ENCODE measurements around the gene TLN1. TPM values are rescaled to one million over a fixed set of nuclear protein-coding genes. Genes with fewer than 3 reads are reported as not detected.

Gene TLN1
- total RNA-seq, 1 experiment from 2014 or later, result 109 TPM

- TF ChIP-seq, protein P1, sequence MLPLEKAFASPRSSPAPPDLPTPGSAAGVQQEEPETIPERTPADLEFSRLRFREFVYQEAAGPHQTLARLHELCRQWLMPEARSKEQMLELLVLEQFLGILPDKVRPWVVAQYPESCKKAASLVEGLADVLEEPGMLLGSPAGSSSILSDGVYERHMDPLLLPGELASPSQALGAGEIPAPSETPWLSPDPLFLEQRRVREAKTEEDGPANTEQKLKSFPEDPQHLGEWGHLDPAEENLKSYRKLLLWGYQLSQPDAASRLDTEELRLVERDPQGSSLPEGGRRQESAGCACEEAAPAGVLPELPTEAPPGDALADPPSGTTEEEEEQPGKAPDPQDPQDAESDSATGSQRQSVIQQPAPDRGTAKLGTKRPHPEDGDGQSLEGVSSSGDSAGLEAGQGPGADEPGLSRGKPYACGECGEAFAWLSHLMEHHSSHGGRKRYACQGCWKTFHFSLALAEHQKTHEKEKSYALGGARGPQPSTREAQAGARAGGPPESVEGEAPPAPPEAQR (CRISPR knock-in tag; IDR thresholded peaks at IDR 0.05), result no peak
- no peak for TF ChIP-seq ARID4B (CRISPR knock-in tag; IDR thresholded peaks at IDR 0.05; ENCODE audit: borderline replicate concordance)
- TF ChIP-seq MXD4 (CRISPR knock-in tag; IDR thresholded peaks at IDR 0.05; ENCODE audit: borderline replicate concordance), result no peak
- no peak for TF ChIP-seq ZNF396 (CRISPR knock-in tag; IDR thresholded peaks at IDR 0.05; ENCODE audit: borderline replicate concordance)
- no peak for TF ChIP-seq HMGXB4 (CRISPR knock-in tag; IDR thresholded peaks at IDR 0.05)
- TF ChIP-seq, protein P2, sequence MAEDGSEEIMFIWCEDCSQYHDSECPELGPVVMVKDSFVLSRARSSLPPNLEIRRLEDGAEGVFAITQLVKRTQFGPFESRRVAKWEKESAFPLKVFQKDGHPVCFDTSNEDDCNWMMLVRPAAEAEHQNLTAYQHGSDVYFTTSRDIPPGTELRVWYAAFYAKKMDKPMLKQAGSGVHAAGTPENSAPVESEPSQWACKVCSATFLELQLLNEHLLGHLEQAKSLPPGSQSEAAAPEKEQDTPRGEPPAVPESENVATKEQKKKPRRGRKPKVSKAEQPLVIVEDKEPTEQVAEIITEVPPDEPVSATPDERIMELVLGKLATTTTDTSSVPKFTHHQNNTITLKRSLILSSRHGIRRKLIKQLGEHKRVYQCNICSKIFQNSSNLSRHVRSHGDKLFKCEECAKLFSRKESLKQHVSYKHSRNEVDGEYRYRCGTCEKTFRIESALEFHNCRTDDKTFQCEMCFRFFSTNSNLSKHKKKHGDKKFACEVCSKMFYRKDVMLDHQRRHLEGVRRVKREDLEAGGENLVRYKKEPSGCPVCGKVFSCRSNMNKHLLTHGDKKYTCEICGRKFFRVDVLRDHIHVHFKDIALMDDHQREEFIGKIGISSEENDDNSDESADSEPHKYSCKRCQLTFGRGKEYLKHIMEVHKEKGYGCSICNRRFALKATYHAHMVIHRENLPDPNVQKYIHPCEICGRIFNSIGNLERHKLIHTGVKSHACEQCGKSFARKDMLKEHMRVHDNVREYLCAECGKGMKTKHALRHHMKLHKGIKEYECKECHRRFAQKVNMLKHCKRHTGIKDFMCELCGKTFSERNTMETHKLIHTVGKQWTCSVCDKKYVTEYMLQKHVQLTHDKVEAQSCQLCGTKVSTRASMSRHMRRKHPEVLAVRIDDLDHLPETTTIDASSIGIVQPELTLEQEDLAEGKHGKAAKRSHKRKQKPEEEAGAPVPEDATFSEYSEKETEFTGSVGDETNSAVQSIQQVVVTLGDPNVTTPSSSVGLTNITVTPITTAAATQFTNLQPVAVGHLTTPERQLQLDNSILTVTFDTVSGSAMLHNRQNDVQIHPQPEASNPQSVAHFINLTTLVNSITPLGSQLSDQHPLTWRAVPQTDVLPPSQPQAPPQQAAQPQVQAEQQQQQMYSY (CRISPR knock-in tag; IDR thresholded peaks at IDR 0.05), result no peak
- no peak for TF ChIP-seq ATF3 (CRISPR knock-in tag; conservative IDR thresholded peaks at IDR 0.05)
These were observed 37.8 kb upstream of the TLN1 start (continued) for GRCh38 chr9:35769763-35770162.

DNA sequence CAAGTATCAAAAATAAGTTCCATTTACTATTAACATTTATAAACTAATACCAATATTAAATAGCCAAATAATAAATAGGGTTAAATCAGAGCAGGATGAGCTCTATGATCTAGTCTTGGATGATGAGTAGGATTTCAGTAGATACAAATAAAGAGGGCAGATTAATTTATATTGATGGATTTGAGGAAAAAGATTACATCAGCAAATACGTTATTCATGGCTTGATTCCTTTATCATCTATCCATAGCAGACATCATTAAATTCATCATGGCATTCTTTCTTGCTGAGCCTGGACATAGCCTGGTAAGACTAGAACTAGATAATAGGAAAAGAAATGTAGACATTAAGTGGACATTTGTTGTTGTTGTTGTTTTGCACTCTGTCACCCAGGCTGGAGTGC is 35.5 kb upstream of the TLN1 start:
- Mint-ChIP-seq H3K27me3 (ENCODE audit: low read depth) (no peaks in the 10 kb centered on the region), H3K4me1 (peaks cover 5% of the 10 kb centered on the region; the same call in 1 of the 2 replicates), H3K27ac (no peak overlapping the region), H3K4me3 (no peak overlapping the region), H3K36me3 (no peaks in the 10 kb centered on the region), H3K9me3 (no peaks in the 10 kb centered on the region)
- ATAC-seq (no peak), DNase-seq (ENCODE audit: low spot score) (no peak)
- ChIA-PET CTCF (interaction anchor here (0.7 to 1.8 kb wide), 3 partner anchors 9 to 71 kb away, joined by 3 to 8 read pairs (median 4); no protein-coding TSS in a partner anchor), POLR2A (no interaction called here)
- no peak for TF ChIP-seq JAZF1 (CRISPR knock-in tag; IDR thresholded peaks at IDR 0.05)
- no peak for TF ChIP-seq IRF1 (CRISPR knock-in tag; IDR thresholded peaks at IDR 0.05)
- no peak for TF ChIP-seq MYBL2 (CRISPR knock-in tag; IDR thresholded peaks at IDR 0.05)
- TF ChIP-seq FOXJ3 (CRISPR knock-in tag; IDR thresholded peaks at IDR 0.05; ENCODE audit: borderline replicate concordance), result no peak
- no peak for TF ChIP-seq TEAD4 (CRISPR knock-in tag; IDR thresholded peaks at IDR 0.05)
- no peak for TF ChIP-seq ZNF232 (CRISPR knock-in tag; IDR thresholded peaks at IDR 0.05)
- no peak for TF ChIP-seq CBFB (CRISPR knock-in tag; IDR thresholded peaks at IDR 0.05; ENCODE audit: low read depth)
- TF ChIP-seq NFE2L1 (CRISPR knock-in tag; IDR thresholded peaks at IDR 0.05), result no peak
- no peak for TF ChIP-seq NR1H2 (CRISPR knock-in tag; IDR thresholded peaks at IDR 0.05)
- TF ChIP-seq, protein P3, sequence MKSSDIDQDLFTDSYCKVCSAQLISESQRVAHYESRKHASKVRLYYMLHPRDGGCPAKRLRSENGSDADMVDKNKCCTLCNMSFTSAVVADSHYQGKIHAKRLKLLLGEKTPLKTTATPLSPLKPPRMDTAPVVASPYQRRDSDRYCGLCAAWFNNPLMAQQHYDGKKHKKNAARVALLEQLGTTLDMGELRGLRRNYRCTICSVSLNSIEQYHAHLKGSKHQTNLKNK (CRISPR knock-in tag; IDR thresholded peaks at IDR 0.05), result no peak
- TF ChIP-seq ZNF263 (CRISPR knock-in tag; IDR thresholded peaks at IDR 0.05; ENCODE audit: low read depth), result no peak
- no peak for TF ChIP-seq STAT6 (CRISPR knock-in tag; conservative IDR thresholded peaks at IDR 0.05; ENCODE audit: low read depth)
- TF ChIP-seq ELF4 (CRISPR knock-in tag; IDR thresholded peaks at IDR 0.05; ENCODE audit: low read depth), result no peak
- no peak for TF ChIP-seq ZNF317 (CRISPR knock-in tag; IDR thresholded peaks at IDR 0.05; ENCODE audit: borderline replicate concordance, low read depth)

All from WTC11 (cell line).